HL-60 (cell line): ENCODE data around the gene CERS4.

ENCODE experiments used
- DNase-seq, 2 experiments: peaks; one replicate each; pipeline ENCODE4 v3.0.0-alpha.2; 2010 to 2020; ENCODE audit warnings: low read depth in 1 of 2, low spot score in 1 of 2
- H3K27ac ChIP-seq: fragments of 250-450 bp; sonication (Bioruptor Pico); replicated peaks from 2 replicates; pipeline ENCODE4 v1.5.1; 2020; ENCODE audit warnings: mild to moderate bottlenecking, moderate library complexity
- H3K27me3 ChIP-seq: fragments of 250-450 bp; sonication (Bioruptor Pico); 2 replicates; pipeline ENCODE4 v1.5.1; 2021; ENCODE audit warnings: mild to moderate bottlenecking, moderate library complexity; ENCODE audit not compliant: insufficient read depth, poor library complexity, severe bottlenecking
- H3K4me3 ChIP-seq: replicated peaks from 2 replicates; pipeline ENCODE4 v1.5.1; 2011; ENCODE audit warnings: mild to moderate bottlenecking, control low read depth, low read length; ENCODE audit not compliant: insufficient read depth
- GABPA ChIP-seq: IDR thresholded peaks from 2 replicates; pipeline ENCODE4 v1.6.1; 2012; ENCODE audit warnings: low read depth
- POLR2AphosphoS5 ChIP-seq: IDR thresholded peaks from 2 replicates; pipeline ENCODE4 v1.6.1; 2012; ENCODE audit warnings: low read depth
- SPI1 ChIP-seq: IDR thresholded peaks from 2 replicates; pipeline ENCODE4 v1.6.1; 2012; ENCODE audit warnings: low read depth, mild to moderate bottlenecking, borderline replicate concordance
- TF ChIP-seq, protein P1 (sequence below): IDR thresholded peaks from 2 replicates; pipeline ENCODE4 v1.6.1; 2012; ENCODE audit warnings: low read depth; ENCODE audit not compliant: insufficient replicate concordance
- TF ChIP-seq, protein P2 (sequence below): IDR thresholded peaks from one replicate; pipeline ENCODE4 v1.5.1; 2011; ENCODE audit warnings: low read length, control low read depth, inconsistent platforms; ENCODE audit not compliant: insufficient read depth

CERS4 gene

DNA sequence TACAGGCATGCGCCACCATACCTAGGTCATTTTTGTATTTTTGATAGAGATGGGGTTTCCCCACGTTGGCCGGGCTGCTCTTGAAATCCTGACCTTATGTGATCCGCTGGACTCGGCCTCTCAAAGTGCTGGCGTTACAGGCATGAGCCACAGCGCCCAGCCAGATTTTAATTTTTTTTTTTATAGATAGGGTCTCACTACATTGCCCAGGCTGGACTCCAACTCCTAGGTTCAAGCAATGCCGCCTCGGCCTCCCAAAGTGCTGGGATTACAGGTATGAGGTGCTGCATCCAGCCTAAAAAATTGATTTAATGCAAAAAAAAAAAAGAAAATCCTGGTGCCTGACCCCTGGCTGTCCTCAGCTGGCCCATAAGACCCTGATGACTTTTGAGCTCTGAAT is 24.9 kb upstream of the CERS4 start:
- TF ChIP-seq POLR2AphosphoS5 (no peak), GABPA (no peak), SPI1 (no peak)
- TF ChIP-seq, protein P1, sequence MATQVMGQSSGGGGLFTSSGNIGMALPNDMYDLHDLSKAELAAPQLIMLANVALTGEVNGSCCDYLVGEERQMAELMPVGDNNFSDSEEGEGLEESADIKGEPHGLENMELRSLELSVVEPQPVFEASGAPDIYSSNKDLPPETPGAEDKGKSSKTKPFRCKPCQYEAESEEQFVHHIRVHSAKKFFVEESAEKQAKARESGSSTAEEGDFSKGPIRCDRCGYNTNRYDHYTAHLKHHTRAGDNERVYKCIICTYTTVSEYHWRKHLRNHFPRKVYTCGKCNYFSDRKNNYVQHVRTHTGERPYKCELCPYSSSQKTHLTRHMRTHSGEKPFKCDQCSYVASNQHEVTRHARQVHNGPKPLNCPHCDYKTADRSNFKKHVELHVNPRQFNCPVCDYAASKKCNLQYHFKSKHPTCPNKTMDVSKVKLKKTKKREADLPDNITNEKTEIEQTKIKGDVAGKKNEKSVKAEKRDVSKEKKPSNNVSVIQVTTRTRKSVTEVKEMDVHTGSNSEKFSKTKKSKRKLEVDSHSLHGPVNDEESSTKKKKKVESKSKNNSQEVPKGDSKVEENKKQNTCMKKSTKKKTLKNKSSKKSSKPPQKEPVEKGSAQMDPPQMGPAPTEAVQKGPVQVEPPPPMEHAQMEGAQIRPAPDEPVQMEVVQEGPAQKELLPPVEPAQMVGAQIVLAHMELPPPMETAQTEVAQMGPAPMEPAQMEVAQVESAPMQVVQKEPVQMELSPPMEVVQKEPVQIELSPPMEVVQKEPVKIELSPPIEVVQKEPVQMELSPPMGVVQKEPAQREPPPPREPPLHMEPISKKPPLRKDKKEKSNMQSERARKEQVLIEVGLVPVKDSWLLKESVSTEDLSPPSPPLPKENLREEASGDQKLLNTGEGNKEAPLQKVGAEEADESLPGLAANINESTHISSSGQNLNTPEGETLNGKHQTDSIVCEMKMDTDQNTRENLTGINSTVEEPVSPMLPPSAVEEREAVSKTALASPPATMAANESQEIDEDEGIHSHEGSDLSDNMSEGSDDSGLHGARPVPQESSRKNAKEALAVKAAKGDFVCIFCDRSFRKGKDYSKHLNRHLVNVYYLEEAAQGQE: no peak
- TF ChIP-seq, protein P2, sequence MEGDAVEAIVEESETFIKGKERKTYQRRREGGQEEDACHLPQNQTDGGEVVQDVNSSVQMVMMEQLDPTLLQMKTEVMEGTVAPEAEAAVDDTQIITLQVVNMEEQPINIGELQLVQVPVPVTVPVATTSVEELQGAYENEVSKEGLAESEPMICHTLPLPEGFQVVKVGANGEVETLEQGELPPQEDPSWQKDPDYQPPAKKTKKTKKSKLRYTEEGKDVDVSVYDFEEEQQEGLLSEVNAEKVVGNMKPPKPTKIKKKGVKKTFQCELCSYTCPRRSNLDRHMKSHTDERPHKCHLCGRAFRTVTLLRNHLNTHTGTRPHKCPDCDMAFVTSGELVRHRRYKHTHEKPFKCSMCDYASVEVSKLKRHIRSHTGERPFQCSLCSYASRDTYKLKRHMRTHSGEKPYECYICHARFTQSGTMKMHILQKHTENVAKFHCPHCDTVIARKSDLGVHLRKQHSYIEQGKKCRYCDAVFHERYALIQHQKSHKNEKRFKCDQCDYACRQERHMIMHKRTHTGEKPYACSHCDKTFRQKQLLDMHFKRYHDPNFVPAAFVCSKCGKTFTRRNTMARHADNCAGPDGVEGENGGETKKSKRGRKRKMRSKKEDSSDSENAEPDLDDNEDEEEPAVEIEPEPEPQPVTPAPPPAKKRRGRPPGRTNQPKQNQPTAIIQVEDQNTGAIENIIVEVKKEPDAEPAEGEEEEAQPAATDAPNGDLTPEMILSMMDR: no peak
- H3K27ac ChIP-seq: no peak overlapping the region
- H3K27me3 ChIP-seq: no peaks in the 10 kb centered on the region
- H3K4me3 ChIP-seq: no peak overlapping the region
- DNase-seq: no peak

DNA sequence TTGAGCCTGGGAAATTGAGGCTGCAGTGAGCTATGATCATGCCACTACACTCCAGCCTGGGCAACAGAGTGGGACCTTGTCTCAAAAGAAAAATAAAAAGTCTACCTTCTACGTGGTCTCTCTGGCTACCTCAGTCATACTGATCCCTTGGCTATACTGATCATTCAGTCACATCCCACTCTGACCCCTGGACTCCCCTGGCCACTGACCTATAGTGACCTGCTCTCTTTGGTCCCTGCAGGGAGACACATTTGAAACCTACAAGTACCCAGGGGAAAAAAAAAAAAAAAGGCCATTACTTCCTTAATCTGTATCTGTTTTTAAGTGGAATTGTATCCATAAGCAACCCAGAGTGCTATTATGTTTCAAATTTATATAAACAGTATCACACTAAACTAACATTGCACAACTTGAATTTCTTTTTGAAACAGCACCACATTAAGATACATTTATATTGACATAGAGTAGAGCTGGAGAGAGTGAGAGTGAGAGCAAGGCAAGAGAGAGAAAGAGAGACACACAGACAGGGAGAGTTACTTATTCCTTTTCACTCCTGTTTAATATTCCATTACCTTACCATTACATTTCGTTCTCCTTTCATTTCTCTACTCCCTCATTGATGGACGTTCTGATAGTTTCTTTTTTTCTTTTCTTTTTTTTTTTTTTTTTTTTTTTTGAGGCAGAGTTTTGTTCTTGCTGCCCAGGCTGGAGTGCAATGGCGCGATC is 23.7 kb upstream of the CERS4 start:
- Histone ChIP-seq H3K27me3 (no peaks in the 10 kb centered on the region), H3K27ac (no peak overlapping the region), H3K4me3 (no peak overlapping the region)
- no peak for TF ChIP-seq POLR2AphosphoS5
- TF ChIP-seq, protein P2: no peak
- TF ChIP-seq GABPA: no peak
- TF ChIP-seq SPI1: no peak
- no peak for DNase-seq

DNA sequence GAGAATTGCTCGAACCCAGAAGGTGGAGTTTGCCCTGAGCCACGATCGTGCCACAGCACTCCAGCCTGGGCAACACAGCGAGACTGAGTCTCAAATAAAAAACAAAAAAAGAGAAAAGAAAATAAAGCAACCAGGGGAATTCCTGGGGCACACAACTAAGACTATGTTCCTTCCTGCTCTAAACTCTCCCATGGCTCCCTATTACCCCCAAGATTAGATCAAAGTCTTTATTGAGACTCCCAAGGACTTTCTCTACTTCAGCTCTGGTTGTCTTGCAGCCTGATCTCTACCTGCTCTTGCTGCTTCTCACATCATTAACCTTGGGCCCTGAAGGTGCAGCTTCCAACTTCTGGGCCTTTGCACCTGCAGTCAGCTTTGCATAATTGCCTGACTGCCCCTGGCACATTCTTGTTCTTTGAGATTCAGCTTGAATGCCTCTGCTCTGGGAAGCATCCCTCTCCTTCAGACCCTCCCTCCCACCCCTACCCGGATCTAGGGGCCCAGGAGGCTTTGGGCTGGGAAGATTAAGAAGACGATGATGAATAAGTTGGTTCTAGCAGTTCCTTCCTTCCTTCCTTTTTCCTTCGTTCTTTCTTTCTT is 16.8 kb upstream of the CERS4 start:
- Histone ChIP-seq H3K4me3 (no peak overlapping the region), H3K27ac (no peak overlapping the region), H3K27me3 (no peaks in the 10 kb centered on the region)
- TF ChIP-seq POLR2AphosphoS5: no peak
- TF ChIP-seq SPI1: no peak
- TF ChIP-seq, protein P2: no peak
- TF ChIP-seq, protein P1: no peak
- TF ChIP-seq GABPA: no peak
- no peak for DNase-seq
